Keratinocyte (primary cell): ENCODE data around the gene ST8SIA2.

ENCODE experiments used
- CTCF ChIP-seq, 3 experiments: IDR thresholded peaks in 1 of 3; conservative IDR thresholded peaks in 1 of 3; optimal IDR thresholded peaks in 1 of 3; 2 replicates in 2 of 3; 3 replicates in 1 of 3; pipeline versions ENCODE3 to v1.5.1; 2011; ENCODE audit warnings: low read length in 3 of 3, mild to moderate bottlenecking in 3 of 3, moderate library complexity in 2 of 3, control low read depth in 1 of 3, inconsistent platforms in 1 of 3; ENCODE audit not compliant: insufficient read depth in 2 of 3; ENCODE audit errors: extremely low read depth in 1 of 3
- EZH2 ChIP-seq: IDR thresholded peaks from one replicate; pipeline ENCODE4 v1.6.1; 2012; ENCODE audit warnings: inconsistent platforms, mild to moderate bottlenecking, low read length, moderate library complexity

- no peak for TF ChIP-seq CTCF (optimal IDR thresholded peaks at IDR 0.05 in 1 of 3, IDR thresholded peaks at IDR 0.05 in 1 of 3, conservative IDR thresholded peaks at IDR 0.05 in 1 of 3; ENCODE audit: extremely low read depth in 1 of 3, insufficient read depth in 2 of 3, low read length in 3 of 3)
- no peak for TF ChIP-seq EZH2
These were observed 116.6 kb downstream of the ST8SIA2 start for GRCh38 chr15:92510163-92510882.
